NK-92 (cell line): Measurements from ENCODE around the gene EVPLL.
"Not testable (repeated sequence)": the region's sequence is repeated elsewhere in the genome, so short reads cannot be mapped to it uniquely, and the experiment has no call there.

Experiments used
- DNase-seq: peaks from one replicate; lab custom pipeline; 2025; ENCODE audit not compliant: unreplicated experiment; lab: John Stamatoyannopoulos, UW

The EVPLL gene

GRCh38 chr17:18422464-18422863 is 44.9 kb downstream of the EVPLL start:
- not testable (repeated sequence) for DNase-seq

DNA sequence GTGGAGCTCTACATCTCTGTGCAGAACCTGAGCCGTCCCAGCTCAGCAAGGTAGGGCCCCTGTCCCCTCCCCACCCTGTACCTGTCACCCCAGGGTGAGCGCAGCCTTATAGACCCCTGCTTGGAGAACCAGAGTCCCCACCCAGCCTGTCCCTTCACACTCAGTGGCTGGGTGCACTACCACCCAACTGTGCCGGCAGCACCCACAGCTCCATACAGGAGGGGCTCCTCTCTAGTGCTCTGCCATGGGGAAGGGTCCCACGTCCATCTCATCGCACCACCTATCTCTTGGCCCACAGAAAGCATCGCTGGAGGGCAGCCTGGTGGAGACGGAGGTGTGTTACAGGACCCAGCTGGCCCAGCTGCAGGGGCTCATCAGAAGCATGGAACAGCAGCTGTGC is 45.4 kb downstream of the EVPLL start:
- DNase-seq, result not testable (repeated sequence)

DNA sequence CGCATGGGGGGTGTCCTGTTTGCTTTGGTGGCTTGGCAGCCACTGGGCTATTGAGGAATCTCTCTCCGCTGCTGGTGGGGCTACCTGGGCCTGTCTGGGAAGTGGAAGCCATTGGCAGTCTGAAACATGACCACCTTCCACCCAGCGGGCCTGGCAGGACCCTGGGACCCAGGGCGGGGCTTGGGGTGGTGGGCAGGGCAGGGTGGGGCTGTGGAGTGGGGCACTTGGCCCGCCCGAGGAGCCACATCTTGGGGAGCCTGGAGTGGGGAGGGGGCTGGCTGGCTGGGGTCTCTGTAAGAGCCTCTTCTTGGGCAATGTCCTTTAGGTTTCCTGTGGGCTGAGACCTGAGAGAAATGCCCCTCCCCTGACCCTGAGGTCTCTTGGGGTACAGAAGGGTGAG is 48.0 kb downstream of the EVPLL start:
- DNase-seq, result not testable (repeated sequence)

DNA sequence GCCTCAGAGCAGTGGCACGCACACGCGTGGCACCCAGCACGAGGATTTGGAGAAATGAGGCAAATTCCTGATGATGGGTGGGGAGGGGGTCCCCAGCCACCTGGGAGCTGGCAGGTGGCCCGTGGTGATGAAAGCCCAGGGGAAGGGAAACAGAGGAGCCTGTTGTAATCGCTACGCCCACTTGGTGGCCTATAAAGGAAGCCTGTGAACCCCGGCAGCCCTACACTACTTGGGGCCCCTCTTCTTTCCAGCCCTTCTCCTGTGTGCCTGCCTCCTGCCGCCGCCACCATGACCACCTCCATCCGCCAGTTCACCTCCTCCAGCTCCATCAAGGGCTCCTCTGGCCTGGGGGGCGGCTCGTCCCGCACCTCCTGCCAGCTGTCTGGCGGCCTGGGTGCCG is 49.1 kb downstream of the EVPLL start:
- DNase-seq, result not testable (repeated sequence)

GRCh38 chr17:18432206-18432605 is 54.6 kb downstream of the EVPLL start:
- DNase-seq, result not testable (repeated sequence)
